HepG2 (cell line): ENCODE measurements around the gene TIGD6. TPM values are rescaled to one million over a fixed set of nuclear protein-coding genes. Genes with fewer than 3 reads are reported as not detected.
A peak's percentile ranks its signal among the peaks of the same experiment; 100 is the strongest.

Experiments
- AKNA ChIP-seq: sonication (generic); formaldehyde crosslinking; IDR thresholded peaks from 2 replicates; pipeline ENCODE4 v1.4.0; 2020; ENCODE audit warnings: missing genetic modification reagents, borderline replicate concordance
- EED ChIP-seq: sonication (generic); formaldehyde crosslinking; IDR thresholded peaks from 2 replicates; pipeline ENCODE4 v1.5.0; 2020; ENCODE audit warnings: mild to moderate bottlenecking, missing genetic modification reagents
- EHMT2 ChIP-seq: fragments of 200-600 bp; sonication (generic); IDR thresholded peaks from 2 replicates; pipeline ENCODE4 v1.7.0; 2017; ENCODE audit warnings: antibody characterized with exemption, low read depth, low read length, borderline replicate concordance
- FOXJ3 ChIP-seq: sonication (generic); formaldehyde crosslinking; IDR thresholded peaks from 2 replicates; pipeline ENCODE4 v1.4.0; 2020; ENCODE audit warnings: missing genetic modification reagents, mild to moderate bottlenecking, borderline replicate concordance
- HNF1B ChIP-seq: sonication (generic); formaldehyde crosslinking; IDR thresholded peaks from 2 replicates; pipeline ENCODE4 v1.5.1; 2020; ENCODE audit warnings: mild to moderate bottlenecking, moderate library complexity, missing genetic modification reagents
- MIXL1 ChIP-seq: IDR thresholded peaks from 2 replicates; pipeline ENCODE4 v1.6.1; 2016
- MXI1 ChIP-seq: IDR thresholded peaks from 3 replicates; pipeline ENCODE4 v1.6.1; 2012; ENCODE audit warnings: low read depth, low read length, inconsistent platforms, borderline replicate concordance
- MYNN ChIP-seq: sonication (generic); formaldehyde crosslinking; IDR thresholded peaks from 2 replicates; pipeline ENCODE4 v1.4.0; 2020; ENCODE audit warnings: mild to moderate bottlenecking, low read depth, missing genetic modification reagents
- NFYC ChIP-seq: IDR thresholded peaks from 2 replicates; pipeline ENCODE4 v1.6.1; 2016; ENCODE audit warnings: missing genetic modification reagents, missing compliant biosample characterization
- SNRNP70 ChIP-seq: fragments of 200-400 bp; formaldehyde crosslinking; IDR thresholded peaks from 2 replicates; pipeline ENCODE4 v1.6.1; 2017; ENCODE audit warnings: mild to moderate bottlenecking, low read depth, low read length, moderate library complexity
- STAT6 ChIP-seq: sonication (generic); formaldehyde crosslinking; IDR thresholded peaks from 2 replicates; pipeline ENCODE4 v1.4.0; 2020; ENCODE audit warnings: missing genetic modification reagents, mild to moderate bottlenecking, borderline replicate concordance
- ZNF143 ChIP-seq: sonication (generic); formaldehyde crosslinking; IDR thresholded peaks from 2 replicates; pipeline ENCODE4 v1.4.0; 2020; ENCODE audit warnings: missing genetic modification reagents
- ZNF180 ChIP-seq: sonication (generic); formaldehyde crosslinking; IDR thresholded peaks from 2 replicates; pipeline ENCODE4 v1.4.0; 2020; ENCODE audit warnings: low read depth, missing genetic modification reagents, borderline replicate concordance
- ZNF24 ChIP-seq: fragments of 450-650 bp; IDR thresholded peaks from 2 replicates; pipeline ENCODE4 v1.6.1; 2017; ENCODE audit warnings: antibody characterized with exemption, mild to moderate bottlenecking
- ZNF251 ChIP-seq: sonication (generic); formaldehyde crosslinking; IDR thresholded peaks from 2 replicates; pipeline ENCODE4 v1.9.0; 2021; ENCODE audit warnings: mild to moderate bottlenecking, missing genetic modification reagents
- ZNF333 ChIP-seq: sonication (generic); formaldehyde crosslinking; IDR thresholded peaks from 2 replicates; pipeline ENCODE4 v1.4.0; 2020; ENCODE audit warnings: mild to moderate bottlenecking, missing genetic modification reagents, borderline replicate concordance
- ZNF672 ChIP-seq: sonication (generic); formaldehyde crosslinking; IDR thresholded peaks from 2 replicates; pipeline ENCODE4 v1.8.1; 2022; ENCODE audit warnings: missing genetic modification reagents
- ZNF674 ChIP-seq: sonication (generic); formaldehyde crosslinking; IDR thresholded peaks from 2 replicates; pipeline ENCODE4 v1.5.0; 2020; ENCODE audit warnings: low read depth, mild to moderate bottlenecking, missing genetic modification reagents
- polyA plus RNA-seq, 8 experiments: library from polyadenylated mRNA; depleted of rRNA in 3 of 8; stranded (reverse) in 7 of 8; unstranded in 1 of 8; fragments of >200 nt; fragmentation: Illumina TruSeq in 4 of 8; extraction: Trizol in 4 of 8; gene quantifications; 2 replicates each; pipeline versions ENCODE4 v1.2.1 to v1.2.3, GENCODE V29; 2011 to 2016; ENCODE audit warnings: low read depth in 4 of 8, missing spikeins in 1 of 8, mixed read lengths in 1 of 8; ENCODE audit not compliant: insufficient read depth in 1 of 8
- total RNA-seq, 5 experiments: library from RNA; depleted of rRNA; stranded (reverse); fragments of >200 nt; fragmentation: Illumina TruSeq; extraction: Trizol; gene quantifications; 2 replicates each; pipeline ENCODE4 v1.2.3, GENCODE V29; 2016; ENCODE audit warnings: low read depth in 1 of 5

The TIGD6 gene
- total and polyA plus RNA-seq, 2 of the 13 experiments (the other 11 are each of a cell fraction or from before 2014, with no cell fraction given), result 2.1 to 2.9 TPM

GRCh38 chr5:150000256-150000989 is at the start of gene TIGD6, which contains the start of gene HMGXB3 (continued):
- TF ChIP-seq HNF1B (CRISPR knock-in tag) (peak; percentile 90), STAT6 (CRISPR knock-in tag) (peak; percentile 63; the same call in 1 of the 2 replicates), AKNA (CRISPR knock-in tag) (no peak), ZNF143 (CRISPR knock-in tag) (peak; percentile 94), FOXJ3 (CRISPR knock-in tag) (peak; percentile 36; the same call in 1 of the 2 replicates), EHMT2 (no peak), MXI1 (peak; percentile 79; the same call in 1 of the 3 replicates), ZNF333 (CRISPR knock-in tag) (peak; percentile 39; the same call in 1 of the 2 replicates), NFYC (peak; percentile 31; the same call in 1 of the 2 replicates), ZNF674 (CRISPR knock-in tag) (peak; percentile 85; the same call in 1 of the 2 replicates), ZNF672 (CRISPR knock-in tag) (no peak), ZNF24 (no peak), MYNN (CRISPR knock-in tag) (peak; percentile 31; the same call in 1 of the 2 replicates), ZNF251 (CRISPR knock-in tag) (peak; percentile 2; the same call in 1 of the 2 replicates), SNRNP70 (no peak), MIXL1 (CRISPR knock-in tag) (no peak), ZNF180 (CRISPR knock-in tag) (no peak), EED (CRISPR knock-in tag) (peak; percentile 83; the same call in 1 of the 2 replicates)
